ENCODE measurements around the gene MAGI1.

MAGI1 gene

DNA sequence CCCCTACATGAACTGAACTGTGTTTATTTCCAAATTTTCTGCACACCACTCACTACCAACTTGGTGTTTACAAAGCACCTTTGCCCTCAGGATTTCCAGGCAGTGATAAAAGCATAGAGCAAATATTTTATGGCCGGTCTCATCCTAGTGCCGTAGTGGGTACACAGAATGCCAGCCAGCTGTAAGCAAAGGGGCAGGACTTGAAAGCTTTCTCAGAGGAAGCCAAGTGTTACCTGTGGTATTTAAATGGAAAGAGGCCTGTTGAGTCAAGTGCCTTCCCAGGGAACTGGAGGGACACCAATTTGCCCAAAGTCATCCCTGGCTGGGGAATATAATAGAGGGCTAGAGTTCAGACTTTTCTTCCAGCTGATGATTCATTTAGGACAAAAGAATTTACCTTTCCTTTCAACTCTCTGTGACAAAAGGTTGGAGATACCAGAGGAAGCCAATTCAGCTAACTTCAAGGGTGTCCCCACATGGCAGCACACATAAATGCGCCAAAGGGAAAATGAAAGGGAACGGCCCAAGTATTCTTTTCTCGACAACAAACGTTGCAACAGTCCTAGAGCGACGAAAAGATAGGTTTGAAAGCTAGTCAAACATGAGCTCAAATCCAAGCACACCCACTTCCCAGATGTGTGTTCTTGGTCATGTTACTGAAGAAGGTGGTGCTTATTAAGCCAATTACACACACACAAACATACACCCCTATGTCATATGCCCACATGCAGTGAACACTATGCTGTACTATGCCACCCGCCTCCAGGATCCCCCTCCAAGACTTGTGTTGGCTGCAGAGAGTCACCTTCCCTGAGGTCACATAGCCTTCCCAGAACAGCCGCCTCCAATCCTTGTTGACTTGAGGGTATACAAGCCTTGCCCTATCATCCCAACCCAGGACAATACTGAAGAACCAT lies 27.7 kb downstream of the MAGI1 start:
- TF ChIP-seq GATA2 (IDR thresholded peaks at IDR 0.05; ENCODE audit: low read depth, low read length) (no peak), GATA3 (IDR thresholded peaks at IDR 0.05; ENCODE audit: low read depth, low read length) (no peak)

DNA sequence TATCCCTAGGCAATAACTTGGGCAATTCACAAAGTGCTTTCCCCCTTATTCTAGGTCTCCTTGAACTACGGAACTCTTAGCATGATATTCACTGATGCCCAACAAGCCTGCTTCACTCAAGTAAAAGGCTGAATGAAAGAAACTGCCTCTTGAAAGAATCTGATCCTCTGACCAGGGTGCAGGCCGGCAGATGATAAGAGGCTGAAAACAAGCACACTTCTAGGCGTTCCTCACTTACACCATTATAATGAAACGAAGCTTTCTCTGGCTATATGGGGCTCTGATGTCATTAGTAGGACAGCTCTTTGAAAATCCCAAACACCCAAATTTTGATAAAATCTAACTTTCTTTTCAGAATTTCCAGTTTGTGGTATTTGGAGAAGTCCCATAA lies 28.4 kb downstream of the MAGI1 start:
- TF ChIP-seq GATA3 (IDR thresholded peaks at IDR 0.05; ENCODE audit: low read depth, low read length), result no peak
- no peak for TF ChIP-seq GATA2 (IDR thresholded peaks at IDR 0.05; ENCODE audit: low read depth, low read length)

DNA sequence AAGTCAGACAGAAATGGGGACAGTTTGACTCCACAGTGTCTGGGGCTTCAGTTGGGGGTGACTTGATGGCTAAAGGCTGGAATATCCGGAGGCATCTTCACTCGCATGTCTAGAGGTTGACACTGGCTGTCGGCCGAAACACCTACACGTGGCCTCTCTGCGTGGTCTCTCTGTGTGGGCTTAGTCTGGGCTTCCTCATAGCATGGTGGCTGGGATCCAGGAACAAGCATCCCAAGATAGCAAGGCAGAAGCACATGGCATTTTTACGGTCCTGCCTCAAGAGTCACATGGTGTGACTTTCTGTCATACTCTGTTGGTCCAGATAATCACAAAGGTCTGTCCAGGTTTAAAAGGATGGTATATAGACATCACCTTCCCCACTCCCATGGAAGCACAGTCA lies 34.5 kb downstream of the MAGI1 start:
- no peak for TF ChIP-seq GATA3 (IDR thresholded peaks at IDR 0.05; ENCODE audit: low read depth, low read length)
- no peak for TF ChIP-seq GATA2 (IDR thresholded peaks at IDR 0.05; ENCODE audit: low read depth, low read length)

DNA sequence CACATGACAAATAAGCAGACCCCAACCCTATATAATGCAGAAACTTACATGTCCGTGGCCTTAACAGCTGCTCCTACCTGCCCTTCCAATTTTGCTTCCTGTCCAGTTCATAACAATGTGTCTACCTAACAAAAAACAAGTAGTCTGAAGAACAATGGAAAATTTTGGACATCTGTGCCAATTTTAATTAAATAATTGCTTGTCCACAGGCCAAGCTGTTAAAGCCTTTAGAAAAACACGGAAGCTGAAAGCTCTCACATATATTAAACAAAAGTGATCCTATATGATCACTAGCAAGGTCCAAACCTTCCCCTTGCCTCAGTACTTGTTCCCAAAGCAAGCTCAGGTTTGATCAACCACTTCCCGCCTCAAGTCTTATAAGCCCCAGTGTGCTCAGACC lies 37.1 kb downstream of the MAGI1 start:
- TF ChIP-seq GATA2 (IDR thresholded peaks at IDR 0.05; ENCODE audit: low read depth, low read length) (no peak), GATA3 (IDR thresholded peaks at IDR 0.05; ENCODE audit: low read depth, low read length) (no peak)

DNA sequence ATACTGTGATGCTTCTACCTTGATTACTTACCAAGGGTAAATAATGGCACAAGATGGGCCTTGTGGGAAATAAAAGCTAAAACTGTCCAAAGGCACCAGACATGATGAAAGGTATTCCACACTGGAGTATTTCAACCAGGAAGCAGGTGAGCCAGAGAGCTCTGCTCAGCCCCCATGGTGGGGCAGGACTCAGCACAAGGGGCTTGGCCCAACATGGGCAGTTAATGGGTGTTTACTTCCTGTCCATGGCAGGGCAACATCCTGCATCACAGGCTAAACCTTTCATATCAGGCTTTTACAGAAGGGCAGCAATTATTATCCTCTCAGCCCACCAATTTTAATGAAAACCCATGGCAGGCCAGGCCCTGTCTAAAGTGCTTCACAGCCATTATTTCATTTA lies 38.2 kb downstream of the MAGI1 start:
- TF ChIP-seq GATA2 (IDR thresholded peaks at IDR 0.05; ENCODE audit: low read depth, low read length), result no peak
- no peak for TF ChIP-seq GATA3 (IDR thresholded peaks at IDR 0.05; ENCODE audit: low read depth, low read length)

DNA sequence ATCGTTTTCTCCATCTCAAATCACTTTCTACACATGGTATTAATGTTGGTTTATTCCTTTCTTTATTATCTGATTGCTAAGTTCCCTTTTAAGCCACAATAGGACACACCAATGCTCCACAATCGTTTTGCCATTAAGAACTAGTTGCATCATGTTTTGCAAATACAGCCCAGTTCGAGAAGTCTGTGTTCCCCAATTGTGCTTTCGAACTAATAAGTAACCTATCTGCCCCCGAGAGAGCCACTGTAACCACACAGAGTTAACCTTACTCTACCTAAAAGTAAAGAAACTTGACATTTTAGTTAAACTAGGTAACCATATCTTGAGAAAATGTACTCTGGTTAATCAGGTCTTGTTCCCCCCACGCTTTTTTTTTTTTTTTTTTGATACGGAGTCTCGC lies 39.1 kb downstream of the MAGI1 start:
- no peak for TF ChIP-seq GATA2 (IDR thresholded peaks at IDR 0.05; ENCODE audit: low read depth, low read length)
- TF ChIP-seq GATA3 (IDR thresholded peaks at IDR 0.05; ENCODE audit: low read depth, low read length), result no peak

DNA sequence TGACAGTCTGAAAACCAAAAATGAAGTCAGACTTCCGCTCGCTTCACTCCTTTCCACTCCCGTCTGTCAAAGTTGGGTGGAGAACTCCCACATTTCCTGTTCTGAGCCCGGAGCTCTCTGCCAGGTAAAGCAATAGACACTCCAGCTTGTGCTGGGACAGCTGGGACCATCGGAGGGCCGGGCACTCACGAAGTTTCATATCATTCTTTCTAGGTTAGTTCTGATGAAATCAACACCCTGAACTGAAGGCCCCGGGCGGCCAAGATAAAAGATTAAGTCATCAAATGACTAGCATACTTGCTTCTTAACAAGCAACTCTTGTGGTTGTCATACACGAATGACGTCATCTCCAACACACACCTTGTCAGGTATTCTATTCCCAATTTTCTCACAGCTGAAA lies 42.1 kb downstream of the MAGI1 start:
- TF ChIP-seq GATA3 (IDR thresholded peaks at IDR 0.05; ENCODE audit: low read depth, low read length) (no peak), GATA2 (IDR thresholded peaks at IDR 0.05; ENCODE audit: low read depth, low read length) (no peak)

DNA sequence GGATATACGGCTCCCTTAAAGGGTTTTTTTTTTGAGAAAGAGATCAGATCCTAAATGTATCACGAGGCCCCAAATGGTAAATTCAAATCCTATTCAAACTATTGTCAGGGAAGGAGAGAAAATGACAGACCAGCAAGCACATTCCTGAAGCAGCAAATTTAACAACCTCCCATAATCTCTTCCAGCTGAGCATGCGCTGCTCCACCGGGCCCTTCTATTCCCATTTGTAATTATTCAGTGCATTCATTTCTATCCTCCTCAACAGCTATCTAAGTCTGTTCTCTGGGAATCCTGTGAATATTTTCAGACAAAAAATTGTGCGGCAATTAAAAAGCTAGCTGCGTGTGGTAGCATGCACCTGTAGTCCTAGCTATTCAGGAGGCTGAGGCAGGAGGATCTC lies 43.2 kb downstream of the MAGI1 start:
- TF ChIP-seq GATA3 (IDR thresholded peaks at IDR 0.05; ENCODE audit: low read depth, low read length) (no peak), GATA2 (IDR thresholded peaks at IDR 0.05; ENCODE audit: low read depth, low read length) (no peak)

DNA sequence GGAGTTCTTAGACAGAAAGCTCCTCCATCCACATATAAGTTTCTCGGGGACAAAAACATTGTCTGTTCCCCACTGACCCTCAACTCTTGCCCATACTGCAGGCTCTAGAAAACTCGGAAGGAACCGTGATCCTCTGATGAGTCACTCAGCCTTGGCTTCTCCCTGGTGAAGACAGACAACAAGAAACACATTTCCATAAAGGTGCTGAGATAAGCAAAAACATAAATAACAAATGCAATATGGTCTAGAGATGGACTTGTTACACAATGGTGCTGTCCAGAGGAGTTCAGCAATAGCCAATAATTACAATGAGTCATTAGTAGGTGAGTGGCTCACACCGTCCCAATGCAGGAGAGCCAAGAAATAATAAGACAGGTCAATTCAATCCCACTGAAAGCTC lies 43.7 kb downstream of the MAGI1 start:
- no peak for TF ChIP-seq GATA3 (IDR thresholded peaks at IDR 0.05; ENCODE audit: low read depth, low read length)
- TF ChIP-seq GATA2 (IDR thresholded peaks at IDR 0.05; ENCODE audit: low read depth, low read length), result no peak

DNA sequence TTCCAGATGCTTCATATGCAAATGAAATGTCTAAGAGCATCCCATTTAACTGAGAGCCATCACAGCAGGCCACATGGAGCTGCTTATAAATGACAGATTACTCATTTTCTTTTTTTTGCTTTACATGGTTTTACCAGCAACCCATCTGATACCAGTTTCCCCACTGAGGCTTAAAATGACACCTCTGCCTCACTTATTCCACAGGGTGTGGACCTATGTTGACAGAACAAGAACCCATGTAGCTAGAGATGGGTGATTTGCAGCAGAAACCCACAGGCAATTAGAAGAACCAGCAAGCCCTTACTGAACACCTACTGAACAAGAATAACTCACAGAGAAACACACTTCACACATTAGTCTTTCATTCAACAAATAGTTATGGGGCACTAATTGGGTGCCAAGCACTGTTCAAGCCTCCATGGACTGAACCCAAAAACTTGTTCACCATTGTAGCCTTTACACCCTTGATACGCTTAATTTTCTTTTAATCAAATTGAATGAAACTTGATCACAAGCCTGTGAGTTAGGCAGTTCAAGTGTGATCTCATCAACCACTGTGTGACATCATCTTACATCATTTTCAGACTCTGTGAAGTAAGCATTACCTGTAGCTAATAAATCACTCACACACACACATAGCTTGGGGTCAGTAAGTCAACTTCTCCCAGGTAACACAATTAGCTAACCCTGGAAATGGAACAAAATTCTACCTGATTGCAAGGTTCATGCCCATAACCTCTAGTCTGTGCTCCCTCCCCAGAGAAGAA lies 45.4 kb downstream of the MAGI1 start:
- TF ChIP-seq GATA2 (IDR thresholded peaks at IDR 0.05; ENCODE audit: low read depth, low read length) (no peak), GATA3 (IDR thresholded peaks at IDR 0.05; ENCODE audit: low read depth, low read length) (no peak)

DNA sequence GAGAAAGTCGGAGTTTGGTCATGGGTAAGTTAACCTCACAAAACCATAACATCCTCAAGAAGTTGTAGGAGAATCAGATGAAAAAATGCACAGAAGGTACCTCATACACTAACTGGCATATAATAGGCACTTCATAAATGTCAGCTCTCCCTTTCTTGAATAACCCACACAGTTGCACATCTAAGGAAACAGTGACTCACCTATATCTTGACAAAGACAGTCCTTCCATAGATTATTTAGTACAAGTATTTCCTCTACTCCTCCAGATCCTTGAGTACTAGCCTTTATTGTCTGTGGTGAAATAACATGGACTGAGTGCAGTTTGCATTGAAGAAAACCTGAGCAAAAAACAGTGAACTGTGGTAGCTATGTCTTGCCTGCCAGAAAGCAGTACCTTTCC lies 46.6 kb downstream of the MAGI1 start:
- TF ChIP-seq GATA2 (IDR thresholded peaks at IDR 0.05; ENCODE audit: low read depth, low read length), result no peak
- TF ChIP-seq GATA3 (IDR thresholded peaks at IDR 0.05; ENCODE audit: low read depth, low read length), result no peak

DNA sequence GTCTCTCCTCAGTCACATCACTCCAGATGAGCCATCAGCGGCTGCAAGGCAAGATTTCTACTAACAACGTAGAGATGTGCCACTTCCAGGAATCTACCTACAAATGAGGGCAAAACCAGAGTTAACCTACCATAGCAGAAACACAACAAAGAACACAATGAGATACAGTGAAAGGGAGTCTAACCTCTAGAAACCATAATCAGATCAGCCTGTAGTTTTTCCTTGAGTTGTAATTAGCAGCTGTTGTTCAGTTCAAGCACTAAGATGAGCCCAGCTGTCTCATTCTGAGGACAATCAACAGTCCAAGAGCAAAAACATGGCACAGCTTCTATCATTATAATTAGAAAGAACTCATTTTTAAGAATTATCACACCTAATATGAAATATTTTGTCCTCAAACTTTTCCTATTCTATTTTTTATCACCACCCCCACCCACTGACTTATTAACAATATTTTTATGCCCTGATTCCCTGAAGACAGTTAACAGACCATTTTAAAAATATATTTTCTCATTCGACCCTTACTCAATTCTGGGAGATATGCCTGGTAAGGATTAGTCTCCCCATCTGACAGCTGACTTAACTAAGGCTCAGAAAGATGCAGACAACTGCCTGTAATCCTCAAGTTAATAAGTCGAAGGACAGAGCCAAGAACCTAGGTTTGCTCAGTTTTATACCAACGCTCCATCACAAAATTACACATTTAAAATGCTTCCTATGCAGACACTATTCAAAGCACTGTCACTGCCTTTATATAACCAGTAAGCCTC lies 50.1 kb downstream of the MAGI1 start:
- TF ChIP-seq GATA2 (IDR thresholded peaks at IDR 0.05; ENCODE audit: low read depth, low read length) (no peak), GATA3 (IDR thresholded peaks at IDR 0.05; ENCODE audit: low read depth, low read length) (no peak)

DNA sequence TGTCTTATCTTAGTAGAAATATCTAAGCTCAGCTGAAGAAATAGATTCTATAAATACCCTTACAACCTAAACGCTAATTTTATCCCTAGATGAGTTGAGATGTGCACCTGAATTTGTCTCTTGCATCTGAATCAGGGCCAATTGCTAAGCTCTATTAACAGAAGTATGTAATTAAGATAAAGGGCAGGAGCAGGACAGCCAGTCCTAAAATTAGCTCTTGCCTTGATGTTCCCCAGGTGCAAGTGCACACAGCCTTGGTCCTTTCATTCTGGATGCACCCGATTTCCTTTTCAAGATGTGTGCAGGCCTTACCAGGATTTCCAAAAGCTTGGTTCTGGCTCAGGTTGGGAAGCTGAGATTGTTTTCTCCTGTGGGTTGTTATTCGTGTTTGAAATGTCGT lies 52.4 kb downstream of the MAGI1 start:
- no peak for TF ChIP-seq GATA3 (IDR thresholded peaks at IDR 0.05; ENCODE audit: low read depth, low read length)
- TF ChIP-seq GATA2 (IDR thresholded peaks at IDR 0.05; ENCODE audit: low read depth, low read length), result no peak

DNA sequence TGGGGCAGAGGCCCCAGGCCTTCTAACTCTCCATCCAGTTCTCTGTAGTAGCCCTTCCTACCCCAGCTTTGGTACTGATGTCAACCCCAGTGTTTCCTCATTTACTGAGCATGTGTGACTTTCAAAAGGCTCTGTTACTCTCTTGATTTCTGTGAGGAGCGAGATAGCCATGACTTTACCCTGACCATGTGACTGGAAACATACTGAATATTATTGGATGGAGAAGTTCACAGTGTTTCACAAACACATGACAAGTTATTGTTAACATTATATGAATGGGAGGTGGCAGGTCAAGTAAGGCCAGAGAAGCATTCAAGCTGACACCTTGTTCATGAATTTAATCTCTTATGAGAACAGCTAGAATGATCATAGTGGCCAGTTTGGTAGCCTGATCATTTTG lies 53.7 kb downstream of the MAGI1 start:
- no peak for TF ChIP-seq GATA3 (IDR thresholded peaks at IDR 0.05; ENCODE audit: low read depth, low read length)
- TF ChIP-seq GATA2 (IDR thresholded peaks at IDR 0.05; ENCODE audit: low read depth, low read length), result no peak

All from SH-SY5Y (cell line).